ENCODE data around the gene ESD.

The ESD gene

DNA sequence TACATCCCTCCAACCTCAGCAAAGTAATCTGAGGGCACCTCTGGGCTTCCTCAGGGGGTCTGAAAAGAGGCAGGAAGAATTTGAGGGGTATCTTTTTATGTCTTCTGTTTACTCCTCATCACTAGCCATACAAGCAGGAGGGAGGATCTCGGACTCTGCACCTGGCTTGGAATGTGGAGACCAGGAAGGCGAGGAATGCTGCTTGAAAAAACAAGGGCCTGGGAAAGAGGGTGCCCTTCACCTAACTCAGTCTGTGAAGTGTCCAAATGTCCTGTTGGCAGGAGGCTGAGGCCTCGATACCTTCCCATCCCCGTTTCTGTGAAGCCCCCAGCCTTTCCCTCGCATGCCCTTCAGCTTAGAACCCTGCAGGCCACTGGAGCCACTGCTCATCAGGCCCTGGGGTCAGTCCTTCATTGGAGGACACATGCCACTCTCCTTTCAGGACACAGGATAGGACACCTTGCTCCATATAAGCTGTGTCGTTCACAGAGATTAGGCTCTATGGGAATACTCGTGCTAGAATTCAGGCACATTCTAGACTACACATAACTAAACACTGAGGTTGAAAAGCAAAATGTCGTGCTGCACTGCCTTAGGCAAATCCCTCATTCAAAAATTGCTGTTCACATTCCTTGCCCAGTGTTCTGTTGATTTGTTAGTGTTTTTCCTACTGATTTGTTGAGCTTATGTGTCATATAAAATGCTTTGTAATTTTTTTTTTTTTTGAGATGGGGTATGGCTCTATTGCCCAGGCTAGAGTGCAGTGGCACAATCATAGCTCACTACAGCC is 49.7 kb downstream of the ESD start:
- DNase-seq (ENCODE audit: low read depth in 2 of 2), result no peak

- DNase-seq (ENCODE audit: low read depth in 2 of 2), result no peak
Measured at GRCh38 chr13:46745706-46746105, 51.3 kb downstream of the ESD start.

GRCh38 chr13:46745062-46745461 is 51.9 kb downstream of the ESD start:
- no peak for DNase-seq (ENCODE audit: low read depth in 2 of 2)

DNA sequence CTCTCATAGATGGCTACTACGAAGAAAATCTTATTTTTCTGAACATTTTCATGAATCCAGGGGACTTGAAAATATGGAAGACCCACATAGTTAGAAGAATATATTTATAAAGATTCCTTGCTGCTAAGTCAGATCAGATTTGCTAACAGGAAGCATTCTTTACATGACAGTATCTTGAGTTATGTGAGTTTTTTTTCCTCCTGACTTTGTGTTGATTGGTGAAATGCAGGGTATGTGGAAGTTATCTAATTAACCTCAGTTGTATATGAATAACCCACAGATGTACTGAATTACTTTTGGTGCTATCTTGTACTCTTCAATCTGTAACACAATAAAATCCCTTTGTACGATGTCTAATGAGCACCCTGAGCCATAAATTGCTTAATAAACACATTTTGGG is 53.8 kb downstream of the ESD start:
- no peak for DNase-seq (ENCODE audit: low read depth in 2 of 2)

DNA sequence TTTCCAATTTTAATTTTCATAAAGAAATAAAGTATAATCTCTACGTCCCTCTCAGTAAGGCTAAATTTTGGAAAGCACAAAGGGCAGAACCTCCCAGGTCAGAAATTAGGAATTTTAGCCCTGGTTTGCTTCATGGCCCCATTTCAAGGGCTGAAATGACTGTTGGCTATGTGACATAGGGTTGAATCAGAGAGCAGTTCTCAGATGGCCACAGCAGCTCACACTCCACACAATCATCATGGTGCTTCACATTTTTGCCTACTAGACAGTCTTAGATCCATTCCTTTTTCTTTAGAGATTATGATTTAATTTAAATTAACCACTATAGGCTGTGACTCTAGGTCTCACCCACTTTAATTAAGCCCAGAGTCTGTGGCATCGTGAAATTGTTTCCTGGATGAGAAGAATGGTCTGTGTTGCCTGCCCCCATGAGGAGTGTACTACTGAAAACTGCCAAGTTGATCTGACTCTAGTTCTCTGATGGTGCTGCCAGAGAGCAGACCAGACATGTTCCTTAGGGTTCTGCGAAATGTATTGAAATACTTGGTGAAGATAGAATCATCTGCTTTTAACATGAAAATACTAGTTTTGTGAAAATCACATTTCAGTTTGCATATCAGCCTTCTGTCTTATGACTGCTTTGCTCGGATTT is 57.4 kb downstream of the ESD start:
- DNase-seq (ENCODE audit: low read depth in 2 of 2), result no peak

DNA sequence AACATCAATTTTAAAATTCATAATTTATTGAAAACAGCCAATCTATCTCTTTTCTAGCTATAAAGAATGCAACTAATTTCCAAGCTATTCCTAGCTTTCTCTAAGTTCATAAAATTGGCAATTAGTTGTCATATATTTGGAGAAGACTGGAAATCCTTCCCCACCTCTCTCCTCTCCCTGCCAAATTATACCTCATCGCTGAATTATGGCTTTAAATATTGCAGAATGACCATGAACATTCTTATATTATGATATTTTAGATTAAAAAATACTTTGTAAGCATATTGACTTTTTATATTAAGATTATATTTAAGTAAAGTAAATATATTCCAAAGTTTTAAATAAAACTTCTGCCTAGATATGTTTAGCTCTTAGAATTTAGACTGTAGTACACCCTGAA is 58.2 kb downstream of the ESD start:
- no peak for DNase-seq (ENCODE audit: low read depth in 2 of 2)

DNA sequence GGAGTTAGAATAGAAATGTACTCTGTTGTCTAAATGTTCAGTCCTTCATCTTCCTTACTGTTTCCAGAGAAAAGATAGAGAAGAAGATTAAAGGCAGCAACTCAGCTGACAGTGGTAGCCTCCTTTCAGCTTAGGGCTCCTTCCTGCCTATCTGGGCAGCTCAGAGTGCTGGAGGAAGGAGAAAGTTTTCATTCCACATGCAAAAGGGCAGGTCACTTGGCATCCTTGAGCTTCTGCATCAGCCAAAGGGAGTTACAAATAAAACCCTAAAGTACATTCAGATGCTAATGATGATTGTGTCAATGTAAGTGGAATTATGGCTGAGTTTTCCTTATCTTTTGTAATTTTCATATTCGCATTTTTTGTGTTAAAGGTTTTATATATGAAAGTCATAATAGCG is 58.9 kb downstream of the ESD start:
- no peak for DNase-seq (ENCODE audit: low read depth in 2 of 2)

DNA sequence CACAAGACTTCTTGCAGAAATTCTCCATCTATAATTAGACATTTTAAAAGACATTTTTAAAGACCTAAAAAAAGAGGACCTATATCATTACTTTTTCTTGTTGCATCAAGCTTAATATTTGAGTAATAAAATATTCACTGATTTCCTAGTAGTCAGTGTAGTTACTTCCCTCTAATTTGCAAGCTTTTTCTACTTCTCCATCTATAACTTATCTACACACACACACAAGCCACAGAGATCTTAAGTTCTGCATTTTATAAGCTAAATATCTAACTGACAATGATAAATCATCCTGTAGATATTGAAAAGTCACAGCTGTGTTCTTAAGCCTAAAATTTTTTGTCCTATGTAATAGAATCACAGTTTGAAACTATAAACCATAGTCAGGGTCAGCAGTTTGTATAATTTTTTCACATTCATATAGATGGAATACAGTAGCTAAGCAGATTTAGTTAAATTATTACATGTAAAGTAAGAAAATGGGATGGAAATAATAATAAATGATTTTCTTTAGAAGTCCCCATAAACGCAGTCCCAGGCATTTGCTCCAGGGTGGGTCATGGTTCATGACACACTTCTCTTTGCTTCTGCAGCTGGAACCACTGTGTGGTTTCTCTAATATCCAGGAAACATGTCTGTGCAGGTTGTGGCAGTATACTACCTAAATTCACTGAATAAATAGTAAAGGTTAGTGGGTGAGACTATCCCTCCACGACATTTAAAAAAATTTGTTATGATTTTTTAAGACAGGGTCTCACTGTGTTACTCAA is 60.2 kb downstream of the ESD start:
- DNase-seq (ENCODE audit: low read depth in 2 of 2), result no peak

- DNase-seq (ENCODE audit: low read depth in 2 of 2), result no peak
Measured at GRCh38 chr13:46735425-46735824, 61.5 kb downstream of the ESD start.

GRCh38 chr13:46731535-46731934 is 65.4 kb downstream of the ESD start:
- no peak for DNase-seq (ENCODE audit: low read depth in 2 of 2)

DNA sequence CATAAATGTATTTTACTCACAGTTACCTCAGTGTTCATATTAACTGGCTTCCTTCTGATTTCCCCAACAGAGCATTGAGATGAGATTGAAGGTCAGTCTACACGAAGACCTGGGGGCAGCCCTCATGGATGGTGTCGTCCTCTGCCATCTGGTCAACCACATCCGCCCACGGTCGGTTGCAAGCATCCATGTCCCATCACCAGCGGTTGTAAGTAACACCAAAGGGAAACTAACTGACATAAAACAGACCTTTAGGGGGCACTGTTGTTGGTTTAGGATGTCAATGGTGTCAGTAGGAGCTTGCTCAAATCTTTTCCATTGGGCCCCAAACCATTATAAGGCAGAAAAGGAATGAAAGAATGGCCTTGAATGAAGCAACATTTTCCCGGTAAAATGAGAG is 68.2 kb downstream of the ESD start:
- no peak for DNase-seq (ENCODE audit: low read depth in 2 of 2)

DNA sequence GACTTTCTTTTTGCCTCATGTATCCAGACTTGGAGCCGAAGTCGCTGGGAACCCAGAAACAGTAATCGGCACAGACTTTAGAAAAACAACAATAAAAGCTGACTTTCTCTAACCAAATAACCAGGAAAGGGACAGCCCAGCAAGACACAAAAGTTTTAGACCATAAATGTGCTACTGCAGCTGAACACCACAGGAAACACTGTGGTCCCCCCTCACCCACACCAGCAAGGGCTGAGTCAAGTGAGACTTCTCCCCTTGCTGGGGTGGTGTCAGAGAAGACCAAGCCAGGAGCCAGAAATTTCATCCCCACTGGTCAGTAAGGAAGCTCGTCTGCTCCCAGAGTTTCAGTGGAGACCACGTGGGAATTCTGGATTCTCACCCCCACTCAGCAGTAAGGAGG is 70.6 kb downstream of the ESD start:
- peak in 1 of 2 donors; percentile 11 for DNase-seq (ENCODE audit: low read depth in 2 of 2)

Data from activated CD8-positive, alpha-beta memory T cell treated with anti-CD3 and anti-CD28 coated beads for 4 hours (primary cell).